ENCODE data around the gene NOTCH4.
A peak's percentile ranks its signal among the peaks of the same experiment; 100 is the strongest.
"Not testable (repeated sequence)": the region's sequence is repeated elsewhere in the genome, so short reads cannot be mapped to it uniquely, and the experiment has no call there.

Gene NOTCH4

GRCh38 chr6:32216998-32217397, 6.9 kb downstream of the NOTCH4 start:
- no peak for DNase-seq

GRCh38 chr6:32216285-32216684, 7.6 kb downstream of the NOTCH4 start:
- no peak for DNase-seq

- DNase-seq, result no peak
Observed at GRCh38 chr6:32215617-32216016, 8.2 kb downstream of the NOTCH4 start.

- no peak for DNase-seq
Observed at GRCh38 chr6:32214126-32214525, 9.7 kb downstream of the NOTCH4 start.

- no peak for DNase-seq
Observed at GRCh38 chr6:32213649-32214048, 10.2 kb downstream of the NOTCH4 start.

- DNase-seq, result no peak
Observed at GRCh38 chr6:32212076-32212760, 11.6 kb downstream of the NOTCH4 start.

GRCh38 chr6:32211432-32211831, 12.4 kb downstream of the NOTCH4 start:
- not testable (repeated sequence) for DNase-seq

- DNase-seq, result no peak
Observed at GRCh38 chr6:32210191-32210601, 13.7 kb downstream of the NOTCH4 start.

- DNase-seq, result no peak
Observed at GRCh38 chr6:32208996-32209395, 14.9 kb downstream of the NOTCH4 start.

GRCh38 chr6:32204268-32204715, 19.6 kb downstream of the NOTCH4 start:
- no peak for DNase-seq

- no peak for DNase-seq
Observed at GRCh38 chr6:32203426-32204267, 20.2 kb downstream of the NOTCH4 start.

GRCh38 chr6:32202186-32202585, 21.7 kb downstream of the NOTCH4 start:
- DNase-seq, result no peak

GRCh38 chr6:32200711-32201475, 23.0 kb downstream of the NOTCH4 start:
- no peak for DNase-seq

- no peak for DNase-seq
Observed at GRCh38 chr6:32198866-32199265, 25.0 kb downstream of the NOTCH4 start.

GRCh38 chr6:32198345-32198696, 25.5 kb downstream of the NOTCH4 start:
- no peak for DNase-seq

- DNase-seq, result no peak
Observed at GRCh38 chr6:32196682-32197616, 26.9 kb downstream of the NOTCH4 start.

GRCh38 chr6:32195902-32196681, 27.8 kb downstream of the NOTCH4 start:
- peak; percentile 51 for DNase-seq

- peak; percentile 100 for DNase-seq
Observed at GRCh38 chr6:32195652-32195901, 28.3 kb downstream of the NOTCH4 start.

- peak; percentile 23 for DNase-seq
Observed at GRCh38 chr6:32194825-32195651, 28.8 kb downstream of the NOTCH4 start.

GRCh38 chr6:32194388-32194787, 29.5 kb downstream of the NOTCH4 start:
- DNase-seq, result no peak

GRCh38 chr6:32193096-32193495, 30.8 kb downstream of the NOTCH4 start:
- DNase-seq, result not testable (repeated sequence)
